Fibroblast of lung (primary cell): ENCODE results near the gene TIAM1. TPM values are rescaled to one million over a fixed set of nuclear protein-coding genes. Genes with fewer than 3 reads are reported as not detected.

Source experiments
- DNase-seq, 2 donors: peaks; one replicate each; pipeline versions ENCODE4 v3.0.0 to v3.0.0-alpha.2; 2010; ENCODE audit warnings: low read depth in 2 of 2
- H2AFZ ChIP-seq: 2 replicates; pipeline ENCODE4 v1.5.1; 2012; ENCODE audit warnings: low read length, control low read depth, inconsistent platforms
- H3K27ac ChIP-seq: 2 replicates; pipeline ENCODE4 v1.5.1; 2011; ENCODE audit warnings: low read length, control low read depth; ENCODE audit not compliant: insufficient read depth
- H3K27me3 ChIP-seq: 2 replicates; pipeline ENCODE4 v1.5.1; 2011; ENCODE audit warnings: mild to moderate bottlenecking, low read length; ENCODE audit not compliant: control insufficient read depth, insufficient read depth
- H3K36me3 ChIP-seq: 2 replicates; pipeline ENCODE4 v1.5.1; 2011; ENCODE audit warnings: low read length; ENCODE audit not compliant: control insufficient read depth, insufficient read depth
- H3K4me1 ChIP-seq: 2 replicates; pipeline ENCODE4 v1.5.1; 2011; ENCODE audit warnings: low read length; ENCODE audit not compliant: control insufficient read depth, insufficient read depth; ENCODE audit errors: extremely low read depth
- H3K4me2 ChIP-seq: 2 replicates; pipeline ENCODE4 v1.5.1; 2011; ENCODE audit warnings: low read length, control low read depth; ENCODE audit not compliant: insufficient read depth; ENCODE audit errors: extremely low read depth
- H3K4me3 ChIP-seq, 4 experiments: fragments of 200-600 bp in 1 of 4; sonication (generic) in 1 of 4; replicated peaks in 1 of 4; 2 replicates each; pipeline ENCODE4 v1.5.1; 2011 to 2016; ENCODE audit warnings: low read length in 4 of 4, low read depth in 3 of 4, mild to moderate bottlenecking in 3 of 4, control low read depth in 2 of 4, inconsistent platforms in 1 of 4, mixed read lengths in 1 of 4; ENCODE audit not compliant: insufficient read depth in 1 of 4; ENCODE audit errors: control extremely low read depth in 1 of 4
- H3K79me2 ChIP-seq: 2 replicates; pipeline ENCODE4 v1.5.1; 2012; ENCODE audit warnings: mild to moderate bottlenecking, low read length, inconsistent platforms; ENCODE audit not compliant: control insufficient read depth, insufficient read depth
- H3K9ac ChIP-seq: 2 replicates; pipeline ENCODE4 v1.5.1; 2011; ENCODE audit warnings: mild to moderate bottlenecking, low read length, control low read depth; ENCODE audit not compliant: insufficient read depth
- H3K9me3 ChIP-seq: 2 replicates; pipeline ENCODE4 v1.5.1; 2012; ENCODE audit warnings: low read depth, low read length; ENCODE audit not compliant: control insufficient read depth, insufficient read depth
- H4K20me1 ChIP-seq: 2 replicates; pipeline ENCODE4 v1.5.1; 2011; ENCODE audit warnings: low read length; ENCODE audit not compliant: control insufficient read depth, insufficient read depth; ENCODE audit errors: extremely low read depth
- EZH2 ChIP-seq: IDR thresholded peaks from 2 replicates; pipeline ENCODE4 v1.5.1; 2012; ENCODE audit warnings: low read length, control low read depth, mild to moderate bottlenecking; ENCODE audit errors: missing control alignments
- polyA plus RNA-seq, 2 donors: library from polyadenylated mRNA; depleted of rRNA in 1 of 2; stranded (reverse) in 1 of 2; unstranded in 1 of 2; fragments of >200 nt; gene quantifications; 2 replicates each; pipeline ENCODE4 v1.2.1, GENCODE V29; 2011 to 2012; ENCODE audit warnings: missing spikeins in 1 of 2
- total RNA-seq: library from RNA; depleted of rRNA; stranded (reverse); fragments of >200 nt; gene quantifications from 2 replicates; pipeline ENCODE4 v1.2.1, GENCODE V29; 2014
- TF ChIP-seq, protein P1 (sequence below), 2 donors: IDR thresholded peaks in 1 of 2; conservative IDR thresholded peaks in 1 of 2; 1 replicate in 1 of 2; 2 replicates in 1 of 2; pipeline ENCODE4 v1.5.1; 2011 to 2012; ENCODE audit warnings: low read length in 2 of 2, control low read depth in 1 of 2, inconsistent platforms in 1 of 2, low read depth in 1 of 2, mild to moderate bottlenecking in 1 of 2

The TIAM1 gene
- total and polyA plus RNA-seq, 2 donors (not counting 1 experiment from before 2014, with no cell fraction given), result under 0.01 to 0.52 TPM

DNA sequence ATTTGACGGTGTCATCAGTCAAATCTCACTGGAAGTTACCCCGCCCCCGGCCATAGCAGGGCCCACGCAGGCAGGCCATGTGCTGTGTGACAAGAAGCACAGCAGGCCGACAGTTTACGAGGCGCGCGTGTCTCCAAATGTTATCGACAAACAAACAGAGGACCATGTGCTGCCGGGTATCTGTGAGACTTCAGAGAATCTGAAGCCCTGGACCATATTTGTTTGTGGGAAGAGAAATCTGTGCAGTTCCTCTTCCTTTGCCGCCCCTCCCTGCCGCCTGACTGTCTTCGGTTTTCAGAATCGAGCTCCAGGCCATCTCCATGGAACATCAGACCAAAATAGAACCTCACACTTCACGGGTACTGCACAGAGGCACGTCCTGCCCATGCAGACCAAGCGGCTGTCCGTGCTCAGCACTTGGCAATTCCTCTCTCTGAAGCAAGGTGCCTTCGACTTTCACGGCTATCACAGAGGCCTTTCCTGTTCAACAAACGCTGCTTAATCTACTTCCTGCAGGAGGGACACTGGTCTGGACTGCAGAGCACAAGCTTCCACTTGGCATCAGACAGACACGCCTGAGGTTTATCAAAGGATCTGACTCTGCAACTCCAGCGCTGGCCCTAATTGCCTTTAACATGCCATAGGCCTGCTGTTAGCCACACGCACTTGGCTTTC is 170.0 kb downstream of the TIAM1 start:
- no peak overlapping the region for H3K4me3 ChIP-seq
- DNase-seq, result peak in 1 of 2 donors; percentile 8
- no peaks in the 10 kb centered on the region for H3K79me2 ChIP-seq
- no peaks in the 10 kb centered on the region for H3K9me3 ChIP-seq
- H3K4me2 ChIP-seq, result peak overlapping the region; percentile 20
- H2AFZ ChIP-seq, result peak overlapping the region; percentile 47
- no peaks in the 10 kb centered on the region for H4K20me1 ChIP-seq
- H3K27me3 ChIP-seq, result no peaks in the 10 kb centered on the region
- H3K36me3 ChIP-seq, result no peaks in the 10 kb centered on the region
- H3K9ac ChIP-seq, result no peak overlapping the region
- H3K4me1 ChIP-seq, result no peaks in the 10 kb centered on the region
- no peak for TF ChIP-seq EZH2
- TF ChIP-seq, protein P1, sequence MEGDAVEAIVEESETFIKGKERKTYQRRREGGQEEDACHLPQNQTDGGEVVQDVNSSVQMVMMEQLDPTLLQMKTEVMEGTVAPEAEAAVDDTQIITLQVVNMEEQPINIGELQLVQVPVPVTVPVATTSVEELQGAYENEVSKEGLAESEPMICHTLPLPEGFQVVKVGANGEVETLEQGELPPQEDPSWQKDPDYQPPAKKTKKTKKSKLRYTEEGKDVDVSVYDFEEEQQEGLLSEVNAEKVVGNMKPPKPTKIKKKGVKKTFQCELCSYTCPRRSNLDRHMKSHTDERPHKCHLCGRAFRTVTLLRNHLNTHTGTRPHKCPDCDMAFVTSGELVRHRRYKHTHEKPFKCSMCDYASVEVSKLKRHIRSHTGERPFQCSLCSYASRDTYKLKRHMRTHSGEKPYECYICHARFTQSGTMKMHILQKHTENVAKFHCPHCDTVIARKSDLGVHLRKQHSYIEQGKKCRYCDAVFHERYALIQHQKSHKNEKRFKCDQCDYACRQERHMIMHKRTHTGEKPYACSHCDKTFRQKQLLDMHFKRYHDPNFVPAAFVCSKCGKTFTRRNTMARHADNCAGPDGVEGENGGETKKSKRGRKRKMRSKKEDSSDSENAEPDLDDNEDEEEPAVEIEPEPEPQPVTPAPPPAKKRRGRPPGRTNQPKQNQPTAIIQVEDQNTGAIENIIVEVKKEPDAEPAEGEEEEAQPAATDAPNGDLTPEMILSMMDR (conservative IDR thresholded peaks at IDR 0.05 in 1 of 2, IDR thresholded peaks at IDR 0.05 in 1 of 2; ENCODE audit: low read depth in 1 of 2, low read length in 2 of 2), result no peak
- no peak overlapping the region for H3K27ac ChIP-seq

DNA sequence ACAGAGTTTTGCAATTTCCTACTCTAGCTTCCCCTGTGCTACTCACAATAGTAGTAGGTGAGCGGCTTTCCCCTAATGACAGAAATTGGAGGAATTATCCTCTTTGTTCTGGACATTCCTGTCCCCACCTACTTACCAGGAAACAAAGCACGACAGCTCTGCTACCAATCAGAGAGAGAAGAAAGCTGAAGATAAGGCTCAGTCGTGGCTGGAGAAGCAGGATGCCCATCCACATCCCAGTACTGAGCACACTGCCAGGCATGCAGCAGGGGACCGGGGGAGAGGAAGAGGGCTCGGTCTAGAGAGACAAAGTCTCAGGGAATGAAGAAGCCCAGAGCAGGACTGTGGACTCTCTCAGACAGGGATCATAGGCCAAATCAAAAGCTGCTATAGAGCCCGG is 171.7 kb downstream of the TIAM1 start:
- Histone ChIP-seq H3K9me3 (no peaks in the 10 kb centered on the region), H3K4me2 (no peak overlapping the region), H3K9ac (no peak overlapping the region), H3K79me2 (no peaks in the 10 kb centered on the region), H4K20me1 (no peaks in the 10 kb centered on the region), H3K36me3 (no peaks in the 10 kb centered on the region), H3K4me1 (no peaks in the 10 kb centered on the region), H3K27me3 (no peaks in the 10 kb centered on the region), H3K27ac (no peak overlapping the region), H3K4me3 (no peak overlapping the region), H2AFZ (no peak overlapping the region)
- DNase-seq, result no peak
- no peak for TF ChIP-seq EZH2
- TF ChIP-seq, protein P1 (conservative IDR thresholded peaks at IDR 0.05 in 1 of 2, IDR thresholded peaks at IDR 0.05 in 1 of 2; ENCODE audit: low read depth in 1 of 2, low read length in 2 of 2), result no peak

DNA sequence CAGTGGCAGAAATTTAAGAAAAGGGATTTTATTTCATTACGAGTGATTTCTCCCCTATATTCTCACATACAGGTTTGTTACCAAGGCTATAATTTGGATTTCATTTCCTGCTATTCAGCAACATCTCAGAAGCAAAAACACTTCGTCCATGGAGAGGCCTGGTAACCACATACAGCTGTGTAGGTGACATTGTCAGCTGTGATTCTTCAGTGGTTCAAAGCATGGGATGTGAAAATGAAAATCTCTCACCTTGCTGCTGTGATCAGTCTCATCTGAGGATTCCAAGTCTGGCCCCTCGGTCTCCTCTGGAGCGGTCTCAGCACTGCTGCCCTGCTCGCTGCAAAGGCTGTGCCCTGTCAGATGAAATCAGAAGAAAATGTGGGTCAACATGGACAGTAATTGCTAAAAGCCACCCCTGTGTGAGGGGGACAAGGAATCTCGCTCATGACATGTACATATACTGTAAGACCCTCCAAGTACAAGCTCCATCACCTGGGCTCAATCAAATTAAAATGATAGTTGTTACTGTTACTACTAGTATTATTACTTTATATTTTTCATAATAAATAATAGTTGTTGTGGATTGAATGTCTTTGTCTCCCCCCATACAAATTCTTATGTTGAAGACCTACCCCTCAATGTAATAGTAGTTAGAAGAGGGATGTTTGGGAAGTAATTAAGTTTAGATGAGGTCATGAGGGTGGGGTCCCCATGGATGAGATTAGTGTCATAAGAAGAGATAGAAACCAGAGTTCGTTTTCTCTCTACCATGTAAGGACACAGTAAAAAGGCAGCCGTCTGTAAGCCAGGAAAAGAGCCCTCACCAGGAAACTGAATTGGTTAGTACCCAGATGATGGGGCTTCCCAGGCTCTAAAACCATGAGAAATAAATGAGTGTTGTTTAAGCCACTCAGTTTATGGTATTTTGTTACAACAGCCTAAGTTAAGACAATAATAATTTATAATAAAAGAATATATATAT is 179.1 kb downstream of the TIAM1 start:
- no peak for DNase-seq
- H3K27me3 ChIP-seq, result no peaks in the 10 kb centered on the region
- H3K9ac ChIP-seq, result no peak overlapping the region
- H3K79me2 ChIP-seq, result no peaks in the 10 kb centered on the region
- H3K4me3 ChIP-seq, result no peak overlapping the region
- no peaks in the 10 kb centered on the region for H4K20me1 ChIP-seq
- no peak for TF ChIP-seq EZH2
- TF ChIP-seq, protein P1 (conservative IDR thresholded peaks at IDR 0.05 in 1 of 2, IDR thresholded peaks at IDR 0.05 in 1 of 2; ENCODE audit: low read depth in 1 of 2, low read length in 2 of 2), result no peak
- H3K27ac ChIP-seq, result no peak overlapping the region
- no peaks in the 10 kb centered on the region for H3K4me1 ChIP-seq
- no peak overlapping the region for H3K4me2 ChIP-seq
- H3K9me3 ChIP-seq, result no peaks in the 10 kb centered on the region
- H3K36me3 ChIP-seq, result no peaks in the 10 kb centered on the region
- no peak overlapping the region for H2AFZ ChIP-seq
